COR-L47 (cell line): Measurements from ENCODE around the gene BBS12.
A peak's percentile ranks its signal among the peaks of the same experiment; 100 is the strongest.
"Not testable (repeated sequence)": the region's sequence is repeated elsewhere in the genome, so short reads cannot be mapped to it uniquely, and the experiment has no call there.

Experiments
- DNase-seq: peaks from one replicate; lab custom pipeline; 2025; lab: John Stamatoyannopoulos, UW

Gene BBS12

GRCh38 chr4:122765692-122766352, 33.3 kb downstream of the BBS12 start:
- no peak for DNase-seq

- DNase-seq: no peak
Measured at GRCh38 chr4:122766353-122766705, 33.8 kb downstream of the BBS12 start.

GRCh38 chr4:122766950-122767349, 34.4 kb downstream of the BBS12 start:
- DNase-seq: no peak

- DNase-seq: no peak
Measured at GRCh38 chr4:122771724-122772123, 39.2 kb downstream of the BBS12 start.

- DNase-seq: no peak
Measured at GRCh38 chr4:122772311-122772710, 39.8 kb downstream of the BBS12 start.

GRCh38 chr4:122772986-122773385, 40.5 kb downstream of the BBS12 start:
- DNase-seq: no peak

GRCh38 chr4:122775039-122775438, 42.5 kb downstream of the BBS12 start:
- DNase-seq: no peak

- peak; percentile 18 for DNase-seq
Measured at GRCh38 chr4:122775987-122776836, 43.7 kb downstream of the BBS12 start.

- DNase-seq: peak; percentile 66
Measured at GRCh38 chr4:122776916-122777315, 44.4 kb downstream of the BBS12 start.

- no peak for DNase-seq
Measured at GRCh38 chr4:122777846-122778673, 45.6 kb downstream of the BBS12 start.

- DNase-seq: no peak
Measured at GRCh38 chr4:122781486-122781885, 49.0 kb downstream of the BBS12 start.

GRCh38 chr4:122783301-122784215, 51.1 kb downstream of the BBS12 start:
- no peak for DNase-seq

- DNase-seq: no peak
Measured at GRCh38 chr4:122784261-122784660, 51.8 kb downstream of the BBS12 start.

GRCh38 chr4:122785099-122785498, 52.6 kb downstream of the BBS12 start:
- DNase-seq: no peak

GRCh38 chr4:122786296-122786695, 53.8 kb downstream of the BBS12 start:
- DNase-seq: not testable (repeated sequence)

GRCh38 chr4:122786920-122787319, 54.4 kb downstream of the BBS12 start:
- DNase-seq: not testable (repeated sequence)

GRCh38 chr4:122787940-122788339, 55.4 kb downstream of the BBS12 start:
- DNase-seq: no peak

- DNase-seq: no peak
Measured at GRCh38 chr4:122788935-122789334, 56.4 kb downstream of the BBS12 start.

- DNase-seq: no peak
Measured at GRCh38 chr4:122793811-122794210, 61.3 kb downstream of the BBS12 start.
